Stimulated activated CD8-positive, alpha-beta memory T cell treated with anti-CD3 and anti-CD28 coated beads, Interleukin-12 subunit alpha, Interleukin-12 subunit beta, amount 100 ng/mL, for 4 hours (primary cell): ENCODE data around the gene ACACA.
"Not testable (repeated sequence)": the region's sequence is repeated elsewhere in the genome, so short reads cannot be mapped to it uniquely, and the experiment has no call there.

ENCODE experiments used
- DNase-seq: peaks from one replicate; pipeline ENCODE4 v3.0.0-alpha.2; 2020; ENCODE audit warnings: low read depth

Gene ACACA

GRCh38 chr17:37406635-37407461, at the start of gene ACACA, which contains the start of gene TADA2A:
Gene ACACA, minus strand, starts transcription at chr17:37406836. Its CDS starts 537 bp downstream, at chr17:37406299.
Gene TADA2A, plus strand, starts transcription at chr17:37406886. Its CDS starts 4,480 bp downstream, at chr17:37411366.
- peak; percentile 70 for DNase-seq

- DNase-seq, result no peak
Observed at GRCh38 chr17:37450112-37450511, 43.5 kb upstream of the ACACA start.

GRCh38 chr17:37447641-37448040, 41.0 kb upstream of the ACACA start:
- no peak for DNase-seq

GRCh38 chr17:37446027-37446426, 39.4 kb upstream of the ACACA start:
- no peak for DNase-seq

GRCh38 chr17:37441369-37442014, 34.9 kb upstream of the ACACA start:
- not testable (repeated sequence) for DNase-seq

GRCh38 chr17:37440424-37440823, 33.8 kb upstream of the ACACA start:
- DNase-seq, result no peak

GRCh38 chr17:37438141-37438540, 31.5 kb upstream of the ACACA start:
- no peak for DNase-seq

- no peak for DNase-seq
Observed at GRCh38 chr17:37432671-37433070, 26.0 kb upstream of the ACACA start.

- DNase-seq, result no peak
Observed at GRCh38 chr17:37430051-37430627, 23.5 kb upstream of the ACACA start.

GRCh38 chr17:37429453-37429852, 22.8 kb upstream of the ACACA start:
- DNase-seq, result no peak

- DNase-seq, result no peak
Observed at GRCh38 chr17:37429039-37429438, 22.4 kb upstream of the ACACA start.

- no peak for DNase-seq
Observed at GRCh38 chr17:37425268-37425667, 18.6 kb upstream of the ACACA start.

GRCh38 chr17:37422971-37423625, 16.5 kb upstream of the ACACA start:
- DNase-seq, result no peak

- no peak for DNase-seq
Observed at GRCh38 chr17:37417852-37418251, 11.2 kb upstream of the ACACA start.

- DNase-seq, result no peak
Observed at GRCh38 chr17:37413875-37414519, 7.4 kb upstream of the ACACA start.

- DNase-seq, result no peak
Observed at GRCh38 chr17:37410357-37410756, 3.7 kb upstream of the ACACA start.

- DNase-seq, result not testable (repeated sequence)
Observed at GRCh38 chr17:37408145-37408479, 1.5 kb upstream of the ACACA start.

GRCh38 chr17:37405955-37406634, 541 bp downstream of the ACACA start:
- no peak for DNase-seq

GRCh38 chr17:37405522-37405921, 1.1 kb downstream of the ACACA start:
- DNase-seq, result not testable (repeated sequence)

GRCh38 chr17:37400505-37400904, 6.1 kb downstream of the ACACA start:
- no peak for DNase-seq

GRCh38 chr17:37399265-37399803, 7.3 kb downstream of the ACACA start:
- no peak for DNase-seq
